ENCODE measurements around the gene KCNJ16. TPM values are rescaled to one million over a fixed set of nuclear protein-coding genes. Genes with fewer than 3 reads are reported as not detected.

The KCNJ16 gene
- total RNA-seq, 4 donors from 2014 or later, result 0.49 to 0.66 (median 0.51) TPM; not detected in 1

DNA sequence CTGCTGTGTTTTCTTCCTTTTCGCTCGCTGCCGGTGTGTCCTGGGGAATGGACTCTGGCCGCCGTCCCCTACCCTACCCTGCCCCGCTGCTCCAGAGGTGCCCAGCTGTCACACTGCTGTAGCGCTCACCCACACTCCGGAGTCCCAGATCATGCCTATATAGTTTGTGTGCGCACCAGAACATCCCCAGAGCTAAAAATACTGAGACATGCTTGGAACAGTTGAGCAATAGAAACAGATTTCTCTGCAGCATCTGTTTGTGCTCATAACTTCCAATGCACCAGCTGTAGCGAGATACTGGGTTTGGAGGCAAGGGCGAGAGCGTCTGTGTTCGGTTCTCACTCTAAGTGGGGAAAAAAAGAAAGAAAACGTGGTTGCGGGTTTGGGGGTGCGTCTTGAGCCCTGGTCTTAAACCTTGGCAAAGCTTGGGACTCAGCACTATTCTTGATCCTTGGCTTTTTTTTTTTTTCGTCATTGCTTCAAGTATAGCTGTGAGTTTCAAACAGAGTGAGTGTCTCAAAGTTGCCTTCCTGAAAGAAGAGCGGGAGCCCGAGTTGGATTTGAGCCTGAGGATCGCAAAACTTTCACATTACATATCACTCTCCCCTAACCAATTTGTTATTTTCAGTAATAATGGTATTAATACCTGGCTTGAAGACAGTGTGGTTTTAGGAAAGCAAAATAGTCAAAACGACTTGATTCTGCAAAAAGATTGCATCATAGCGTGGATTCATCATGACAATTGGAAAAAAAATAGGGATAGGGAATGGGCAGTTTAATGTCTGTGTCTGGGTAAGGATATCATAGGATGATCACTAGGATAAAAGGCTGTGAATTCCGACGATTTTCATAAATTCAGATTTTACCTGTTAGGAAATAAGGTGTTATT is 94.9 kb downstream of the KCNJ16 start:
- TF ChIP-seq, protein P1, sequence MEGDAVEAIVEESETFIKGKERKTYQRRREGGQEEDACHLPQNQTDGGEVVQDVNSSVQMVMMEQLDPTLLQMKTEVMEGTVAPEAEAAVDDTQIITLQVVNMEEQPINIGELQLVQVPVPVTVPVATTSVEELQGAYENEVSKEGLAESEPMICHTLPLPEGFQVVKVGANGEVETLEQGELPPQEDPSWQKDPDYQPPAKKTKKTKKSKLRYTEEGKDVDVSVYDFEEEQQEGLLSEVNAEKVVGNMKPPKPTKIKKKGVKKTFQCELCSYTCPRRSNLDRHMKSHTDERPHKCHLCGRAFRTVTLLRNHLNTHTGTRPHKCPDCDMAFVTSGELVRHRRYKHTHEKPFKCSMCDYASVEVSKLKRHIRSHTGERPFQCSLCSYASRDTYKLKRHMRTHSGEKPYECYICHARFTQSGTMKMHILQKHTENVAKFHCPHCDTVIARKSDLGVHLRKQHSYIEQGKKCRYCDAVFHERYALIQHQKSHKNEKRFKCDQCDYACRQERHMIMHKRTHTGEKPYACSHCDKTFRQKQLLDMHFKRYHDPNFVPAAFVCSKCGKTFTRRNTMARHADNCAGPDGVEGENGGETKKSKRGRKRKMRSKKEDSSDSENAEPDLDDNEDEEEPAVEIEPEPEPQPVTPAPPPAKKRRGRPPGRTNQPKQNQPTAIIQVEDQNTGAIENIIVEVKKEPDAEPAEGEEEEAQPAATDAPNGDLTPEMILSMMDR (IDR thresholded peaks at IDR 0.05; ENCODE audit: low read depth), result no peak

DNA sequence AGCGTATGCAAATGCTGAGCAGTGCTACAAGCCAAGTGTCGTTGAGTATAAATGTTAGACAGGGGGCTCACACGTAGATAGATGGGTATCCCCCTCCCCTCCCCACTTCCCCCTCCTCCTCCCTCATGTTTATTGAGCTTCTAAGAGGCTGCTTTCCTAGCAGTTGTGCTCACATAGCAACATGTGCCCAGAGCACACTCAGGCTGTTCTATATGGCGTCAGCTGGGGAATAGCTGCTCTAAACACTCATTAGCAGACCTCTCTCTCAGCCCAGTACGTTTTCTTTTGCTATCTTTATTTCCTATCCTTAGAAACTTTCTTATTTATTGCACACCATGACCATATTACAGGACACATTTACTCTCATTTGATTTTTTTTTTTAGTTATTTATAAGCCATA is 96.1 kb downstream of the KCNJ16 start:
- TF ChIP-seq, protein P1 (IDR thresholded peaks at IDR 0.05; ENCODE audit: low read depth), result no peak

DNA sequence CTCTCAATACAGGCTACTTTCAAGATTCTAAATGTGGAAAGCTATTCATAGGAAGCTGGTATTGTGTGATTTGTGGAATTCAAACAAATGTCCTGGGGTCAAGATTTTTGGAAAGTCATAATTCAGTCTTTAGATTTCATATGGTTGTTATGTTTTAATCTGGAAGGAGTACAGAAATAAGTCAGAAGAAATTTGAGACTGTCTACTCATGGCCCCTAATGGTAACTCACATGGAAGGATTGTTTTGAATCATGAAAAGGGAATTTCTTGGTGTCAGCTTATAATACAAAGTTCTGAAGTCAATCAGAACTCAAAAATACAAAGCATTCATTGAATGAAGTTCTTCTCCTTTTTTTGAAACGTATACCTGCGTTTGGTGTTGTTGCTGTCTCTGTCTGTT is 97.4 kb downstream of the KCNJ16 start:
- TF ChIP-seq, protein P1 (IDR thresholded peaks at IDR 0.05; ENCODE audit: low read depth), result no peak

DNA sequence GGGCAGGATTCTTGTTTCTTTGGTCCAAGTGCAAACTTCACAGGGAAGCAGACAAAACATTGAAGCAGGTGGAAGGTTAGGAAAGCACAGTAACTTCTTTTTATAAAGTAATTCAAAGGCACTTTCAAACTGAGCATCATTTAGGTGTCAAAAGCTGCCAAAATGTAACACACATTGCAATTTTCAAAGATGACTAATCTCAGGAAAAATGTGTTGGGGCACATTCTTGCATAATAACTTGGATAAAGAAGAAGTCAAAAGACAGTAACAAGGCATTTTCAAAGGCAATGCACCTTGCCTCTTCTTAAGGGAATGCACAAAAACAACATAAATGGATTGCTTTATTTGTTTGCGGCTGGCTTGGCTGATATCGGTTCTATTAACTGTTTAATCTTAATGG is 97.9 kb downstream of the KCNJ16 start:
- TF ChIP-seq, protein P1 (IDR thresholded peaks at IDR 0.05; ENCODE audit: low read depth), result no peak

DNA sequence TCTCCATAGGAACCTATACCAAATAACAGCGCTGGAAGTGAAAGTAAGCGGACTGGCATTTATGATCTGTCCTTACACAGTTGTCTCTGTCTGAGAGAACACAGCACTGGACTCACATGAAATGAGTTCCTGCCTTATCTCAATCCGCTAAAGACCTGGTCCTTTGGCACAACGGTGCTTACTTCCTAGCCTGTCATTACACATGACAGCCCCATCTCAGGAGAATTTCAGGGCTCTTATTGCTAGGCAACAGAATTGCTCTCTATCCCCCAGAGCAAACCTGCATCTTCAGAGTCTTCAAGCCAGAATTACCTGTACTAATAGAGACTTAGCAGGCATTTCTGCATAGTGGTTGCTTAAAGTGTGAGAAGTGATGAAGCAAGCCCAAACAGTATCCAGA is 98.7 kb downstream of the KCNJ16 start:
- TF ChIP-seq, protein P1 (IDR thresholded peaks at IDR 0.05; ENCODE audit: low read depth), result no peak

DNA sequence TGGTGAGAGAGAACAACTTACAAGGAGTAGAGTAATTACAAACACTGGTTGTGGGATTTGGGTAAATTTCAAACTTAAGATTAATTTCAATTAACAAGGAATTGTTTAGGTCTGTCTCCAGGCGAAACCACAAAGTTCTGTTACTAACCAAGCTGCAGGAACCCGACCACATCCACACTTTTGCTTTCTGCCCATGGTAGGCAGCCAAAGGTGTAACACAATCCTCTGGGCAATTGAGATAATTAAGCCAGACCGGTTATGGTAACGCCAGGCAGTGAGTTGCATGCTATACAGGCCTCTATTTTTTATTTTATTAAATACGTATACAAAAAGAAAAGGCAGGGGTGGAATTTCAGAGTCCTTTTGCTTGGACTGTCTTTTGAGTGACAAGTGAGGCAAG is 106.4 kb downstream of the KCNJ16 start:
- TF ChIP-seq, protein P1 (IDR thresholded peaks at IDR 0.05; ENCODE audit: low read depth), result no peak

DNA sequence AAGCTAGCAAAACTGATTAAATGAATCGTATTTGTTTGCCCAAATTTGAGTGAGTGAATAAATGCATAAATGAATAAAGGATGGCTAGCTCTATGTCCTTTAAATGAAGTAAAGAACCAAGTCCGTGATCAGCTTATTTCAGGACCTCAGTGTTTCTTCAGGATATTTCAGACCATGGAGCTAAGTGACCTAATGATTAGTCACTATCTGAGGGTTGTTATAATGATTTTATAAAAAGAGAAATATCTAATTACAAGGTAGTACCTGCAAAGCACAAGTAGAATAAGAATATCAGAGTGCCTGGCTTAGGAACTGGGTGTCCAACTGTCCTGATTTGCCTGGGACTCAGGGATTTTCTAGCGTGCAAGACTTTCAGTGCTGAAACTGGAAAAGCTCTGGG is 106.8 kb downstream of the KCNJ16 start:
- TF ChIP-seq, protein P1 (IDR thresholded peaks at IDR 0.05; ENCODE audit: low read depth), result no peak

Data from subcutaneous adipose tissue (tissue), 4 donors.